CD4-positive, alpha-beta T cell treated with Interleukin-2 at 100 ng/mL for 4 hours (primary cell): ENCODE data around the gene NDFIP2.

Source experiments
- DNase-seq: peaks from one replicate; pipeline ENCODE4 v3.0.0-alpha.2; 2020; ENCODE audit warnings: low spot score

NDFIP2 gene

GRCh38 chr13:79459906-79460305 is 21.0 kb upstream of the NDFIP2 start:
- DNase-seq, result no peak

GRCh38 chr13:79462895-79463294 is 18.1 kb upstream of the NDFIP2 start:
- DNase-seq, result no peak

- DNase-seq, result no peak
Observed at GRCh38 chr13:79463604-79464003, 17.4 kb upstream of the NDFIP2 start.

GRCh38 chr13:79466872-79467271 is 14.1 kb upstream of the NDFIP2 start:
- DNase-seq, result no peak

- no peak for DNase-seq
Observed at GRCh38 chr13:79468402-79468801, 12.6 kb upstream of the NDFIP2 start.

GRCh38 chr13:79468819-79469218 is 12.1 kb upstream of the NDFIP2 start:
- no peak for DNase-seq

GRCh38 chr13:79469608-79470007 is 11.3 kb upstream of the NDFIP2 start:
- DNase-seq, result no peak

GRCh38 chr13:79470666-79471065 is 10.3 kb upstream of the NDFIP2 start:
- DNase-seq, result no peak

GRCh38 chr13:79475569-79475968 is 5.4 kb upstream of the NDFIP2 start:
- no peak for DNase-seq

GRCh38 chr13:79477968-79478367 is 3.0 kb upstream of the NDFIP2 start:
- no peak for DNase-seq

- no peak for DNase-seq
Observed at GRCh38 chr13:79479882-79480281, 1.1 kb upstream of the NDFIP2 start.

GRCh38 chr13:79481685-79482052 is 714 bp downstream of the NDFIP2 start:
- peak; percentile 64 for DNase-seq

GRCh38 chr13:79482281-79482970 is 1.5 kb downstream of the NDFIP2 start:
- no peak for DNase-seq

GRCh38 chr13:79483086-79483706 is 2.2 kb downstream of the NDFIP2 start:
- no peak for DNase-seq

- DNase-seq, result no peak
Observed at GRCh38 chr13:79485014-79485811, 4.3 kb downstream of the NDFIP2 start.

- no peak for DNase-seq
Observed at GRCh38 chr13:79486433-79487188, 5.7 kb downstream of the NDFIP2 start.

- no peak for DNase-seq
Observed at GRCh38 chr13:79490326-79490725, 9.4 kb downstream of the NDFIP2 start.

- DNase-seq, result no peak
Observed at GRCh38 chr13:79490824-79491223, 9.9 kb downstream of the NDFIP2 start.

- peak; percentile 38 for DNase-seq
Observed at GRCh38 chr13:79491715-79492114, 10.8 kb downstream of the NDFIP2 start.

GRCh38 chr13:79492313-79492798 is 11.4 kb downstream of the NDFIP2 start:
- DNase-seq, result no peak

- DNase-seq, result no peak
Observed at GRCh38 chr13:79492918-79493594, 12.1 kb downstream of the NDFIP2 start.

- DNase-seq, result no peak
Observed at GRCh38 chr13:79496188-79496587, 15.2 kb downstream of the NDFIP2 start.
